IMR-90 (cell line): Measurements from ENCODE around the gene PKHD1.
"Not testable (repeated sequence)": the region's sequence is repeated elsewhere in the genome, so short reads cannot be mapped to it uniquely, and the experiment has no call there.

Experiments used
- CHD1 ChIP-seq: IDR thresholded peaks from 2 replicates; pipeline ENCODE4 v1.6.1; 2012; ENCODE audit warnings: low read depth, low read length, improper control_type of control experiment
- FOS ChIP-seq: fragments of 150-350 bp; IDR thresholded peaks from 2 replicates; pipeline ENCODE4 v1.6.1; 2016; ENCODE audit warnings: low read depth, low read length
- MAFK ChIP-seq: IDR thresholded peaks from 2 replicates; pipeline ENCODE4 v1.6.1; 2012; ENCODE audit warnings: low read depth, low read length, improper control_type of control experiment
- POLR2A ChIP-seq: IDR thresholded peaks from 2 replicates; pipeline ENCODE4 v1.6.1; 2012; ENCODE audit warnings: mild to moderate bottlenecking, low read depth, low read length
- RAD21 ChIP-seq: IDR thresholded peaks from 2 replicates; pipeline ENCODE4 v1.6.1; 2012; ENCODE audit warnings: low read length, improper control_type of control experiment
- RFX5 ChIP-seq: IDR thresholded peaks from 2 replicates; pipeline ENCODE4 v1.8.0; 2012; ENCODE audit warnings: low read depth, mild to moderate bottlenecking, low read length, moderate library complexity
- SMC3 ChIP-seq: fragments of 150-350 bp; IDR thresholded peaks from 2 replicates; pipeline ENCODE4 v1.6.1; 2016; ENCODE audit warnings: low read depth, mild to moderate bottlenecking, antibody characterized with exemption, low read length, moderate library complexity
- TF ChIP-seq, protein P1 (sequence below): conservative IDR thresholded peaks from 2 replicates; pipeline ENCODE4 v1.5.1; 2012; ENCODE audit warnings: mild to moderate bottlenecking, low read depth, low read length, improper control_type of control experiment

DNA sequence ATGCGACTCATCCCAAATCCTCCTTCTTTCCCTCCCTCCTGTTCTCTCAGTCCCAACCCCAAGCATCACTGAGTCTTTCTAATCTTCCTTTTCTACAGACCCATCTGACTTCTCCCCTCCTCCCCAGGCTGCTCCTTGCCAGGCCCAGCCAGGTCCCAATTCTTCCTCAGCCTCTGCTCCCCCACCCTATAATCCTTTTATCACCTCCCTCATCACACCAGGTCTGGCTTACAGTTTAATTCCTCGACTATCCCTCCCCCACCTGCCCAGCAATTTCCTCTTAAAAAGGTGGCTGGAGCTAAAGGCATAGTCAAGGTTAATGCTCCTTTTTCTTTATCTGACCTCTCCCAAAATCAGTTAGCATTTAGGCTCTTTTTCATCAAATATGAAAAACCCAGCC lies 147.7 kb downstream of the PKHD1 start:
- TF ChIP-seq SMC3, POLR2A, CHD1, RFX5, MAFK, RAD21, FOS: not testable (repeated sequence)
- TF ChIP-seq, protein P1, sequence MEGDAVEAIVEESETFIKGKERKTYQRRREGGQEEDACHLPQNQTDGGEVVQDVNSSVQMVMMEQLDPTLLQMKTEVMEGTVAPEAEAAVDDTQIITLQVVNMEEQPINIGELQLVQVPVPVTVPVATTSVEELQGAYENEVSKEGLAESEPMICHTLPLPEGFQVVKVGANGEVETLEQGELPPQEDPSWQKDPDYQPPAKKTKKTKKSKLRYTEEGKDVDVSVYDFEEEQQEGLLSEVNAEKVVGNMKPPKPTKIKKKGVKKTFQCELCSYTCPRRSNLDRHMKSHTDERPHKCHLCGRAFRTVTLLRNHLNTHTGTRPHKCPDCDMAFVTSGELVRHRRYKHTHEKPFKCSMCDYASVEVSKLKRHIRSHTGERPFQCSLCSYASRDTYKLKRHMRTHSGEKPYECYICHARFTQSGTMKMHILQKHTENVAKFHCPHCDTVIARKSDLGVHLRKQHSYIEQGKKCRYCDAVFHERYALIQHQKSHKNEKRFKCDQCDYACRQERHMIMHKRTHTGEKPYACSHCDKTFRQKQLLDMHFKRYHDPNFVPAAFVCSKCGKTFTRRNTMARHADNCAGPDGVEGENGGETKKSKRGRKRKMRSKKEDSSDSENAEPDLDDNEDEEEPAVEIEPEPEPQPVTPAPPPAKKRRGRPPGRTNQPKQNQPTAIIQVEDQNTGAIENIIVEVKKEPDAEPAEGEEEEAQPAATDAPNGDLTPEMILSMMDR, result not testable (repeated sequence)
